CMK (cell line): Measurements from ENCODE around the gene OR6B3.
"Not testable (repeated sequence)": the region's sequence is repeated elsewhere in the genome, so short reads cannot be mapped to it uniquely, and the experiment has no call there.

Experiments
- DNase-seq: peaks from one replicate; pipeline ENCODE4 v3.0.0-alpha.2; 2010; ENCODE audit warnings: low read depth

The OR6B3 gene

DNA sequence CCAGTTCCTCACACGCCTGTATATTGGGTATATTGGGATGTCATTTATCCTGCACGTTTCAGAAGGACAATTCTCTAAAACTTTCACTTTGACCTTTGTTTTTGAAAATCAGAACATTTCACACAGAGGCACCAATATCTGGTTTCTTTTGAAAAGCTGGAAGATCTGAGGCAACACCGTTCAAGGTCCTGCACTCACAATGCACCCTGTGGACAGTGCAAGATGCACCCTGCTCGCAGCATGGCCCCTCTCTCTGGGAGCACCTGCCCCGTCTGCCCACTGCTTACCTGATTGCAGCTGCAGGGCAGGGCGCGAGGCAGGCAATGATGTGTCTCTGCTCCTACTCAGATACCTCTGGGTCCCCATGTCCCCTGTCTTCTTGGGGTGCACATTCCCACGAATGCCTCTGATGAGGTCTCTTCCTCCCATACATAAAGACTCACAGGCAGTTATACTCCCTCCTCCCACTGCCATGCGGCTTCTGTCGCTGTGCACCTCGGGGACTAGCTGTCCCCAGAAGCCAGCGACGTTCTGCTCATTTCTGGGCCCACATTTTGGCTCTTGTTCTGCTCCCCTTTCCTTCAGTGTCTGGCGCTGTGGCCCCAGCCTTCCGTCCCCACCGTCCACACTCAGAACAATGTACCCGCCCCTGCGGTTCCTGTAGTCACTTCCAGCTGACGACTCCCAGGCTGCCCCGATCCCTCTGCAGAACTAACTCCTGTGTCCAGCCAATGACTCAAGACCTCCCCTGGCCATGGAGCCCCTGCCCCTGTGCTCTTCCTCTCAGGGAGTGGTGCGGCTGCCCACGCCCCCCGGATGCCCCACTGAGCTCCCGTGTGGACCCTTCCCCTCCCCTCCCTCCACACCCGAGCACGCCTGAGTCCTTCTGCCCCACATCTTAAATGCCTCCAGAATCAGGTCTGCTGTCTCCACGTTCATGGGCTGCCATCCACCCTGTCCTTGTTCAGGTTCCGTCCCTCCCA lies at the start of gene OR6B3:
Gene OR6B3 (minus strand): TSS at position 349 of the 983 bp plus-strand sequence.
- DNase-seq, result no peak

DNA sequence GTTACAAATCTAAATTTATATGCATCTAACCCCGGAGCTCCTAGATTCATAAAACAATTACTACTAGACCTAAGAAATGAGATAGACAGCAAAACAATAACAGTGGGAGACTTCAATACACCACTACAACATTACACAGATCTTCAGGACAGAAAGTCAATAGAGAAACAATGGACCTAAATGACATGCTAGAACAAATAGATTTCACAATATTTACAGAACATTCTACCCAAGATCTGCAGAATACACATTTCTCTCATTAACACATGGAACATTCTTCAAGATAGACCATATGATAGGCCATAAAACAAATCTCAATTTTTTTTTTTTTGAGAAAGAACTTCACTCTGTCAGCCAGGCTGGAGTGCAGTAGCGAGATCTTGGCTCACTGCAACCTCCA lies 45.0 kb upstream of the OR6B3 start:
- no peak for DNase-seq

DNA sequence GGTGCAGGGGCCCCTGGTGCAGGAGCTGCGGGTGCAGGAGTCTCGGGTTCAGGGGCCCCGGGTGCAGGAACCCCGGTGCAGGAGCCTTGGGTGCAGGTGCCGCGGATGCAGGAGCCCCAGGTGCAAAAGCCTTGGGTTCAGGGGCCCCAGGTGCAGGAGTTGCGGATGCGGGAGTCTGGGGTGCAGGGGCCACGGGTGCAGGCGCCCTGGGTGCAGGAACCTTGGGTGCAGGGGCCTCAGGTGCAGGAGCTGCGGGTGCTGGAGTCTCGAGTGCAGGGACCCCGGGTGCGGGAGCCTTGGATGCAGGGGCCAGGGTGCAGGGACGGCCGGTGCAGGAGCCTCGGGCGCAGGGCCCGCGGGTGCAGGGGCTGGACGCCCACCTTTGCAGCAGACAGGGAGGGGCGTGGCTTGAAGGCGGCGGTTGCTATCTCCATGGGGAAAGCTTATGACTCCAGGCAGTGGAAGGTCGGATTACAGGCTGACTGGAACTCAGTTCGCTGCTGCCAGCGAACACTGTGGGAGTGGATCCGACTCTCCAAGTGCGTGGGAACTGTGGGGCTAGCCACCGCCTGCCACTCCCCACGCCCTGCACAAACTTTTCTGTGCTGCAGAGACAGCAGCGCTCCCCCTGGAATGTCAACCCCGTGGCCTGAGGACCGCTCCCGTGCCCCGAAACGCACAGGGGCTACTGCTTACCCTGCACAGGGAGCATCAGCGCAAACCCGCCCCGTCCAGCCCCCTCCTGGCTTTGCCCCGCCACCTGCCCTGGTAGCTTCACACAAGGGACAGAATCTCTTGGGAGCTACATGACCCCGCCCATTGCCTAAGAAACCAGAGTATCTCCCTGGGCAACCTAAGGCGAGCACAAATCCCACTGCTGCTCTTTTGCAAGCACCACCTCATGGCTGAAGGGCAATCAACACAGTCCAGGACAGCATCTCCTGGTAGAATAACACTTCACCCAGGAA lies 42.5 kb upstream of the OR6B3 start:
- no peak for DNase-seq

DNA sequence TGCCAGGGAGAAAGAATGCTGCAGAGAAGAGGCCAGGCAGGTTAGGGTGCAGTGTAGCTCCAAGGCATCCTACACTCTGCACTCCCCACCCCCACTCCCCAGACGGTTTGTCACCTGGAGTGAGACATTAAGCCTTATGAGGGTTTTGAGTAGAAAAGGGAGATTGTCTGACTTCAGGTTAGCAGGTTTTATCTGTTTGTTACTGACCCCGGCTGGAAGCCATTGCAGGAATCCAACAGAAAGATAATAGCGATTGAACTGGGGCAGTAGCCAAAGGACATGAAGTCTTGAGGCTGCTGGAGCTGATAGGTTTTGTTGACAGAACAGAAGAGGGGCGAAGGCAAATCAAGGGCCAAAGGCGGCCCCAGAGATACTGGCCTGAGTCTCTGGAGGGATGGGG lies 36.0 kb upstream of the OR6B3 start:
- DNase-seq, result no peak

DNA sequence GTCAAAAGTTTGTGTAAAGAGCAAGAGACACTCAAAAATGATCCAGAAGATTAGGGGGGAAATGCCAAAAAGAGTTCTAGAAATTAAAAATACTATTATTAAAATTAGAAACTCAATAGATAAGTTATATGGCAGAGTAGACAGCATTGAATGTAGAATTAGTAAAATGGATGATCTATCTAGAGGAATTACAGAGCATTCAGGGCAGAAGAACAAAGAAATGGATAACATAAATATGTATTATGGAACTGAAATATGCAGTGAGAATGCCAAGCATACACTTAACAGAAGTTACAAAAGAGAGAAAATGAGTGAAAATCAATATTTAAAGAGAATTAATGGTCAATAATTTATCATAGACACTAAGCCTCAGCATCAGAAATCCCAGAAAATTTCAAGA lies 33.2 kb upstream of the OR6B3 start:
- DNase-seq, result no peak

DNA sequence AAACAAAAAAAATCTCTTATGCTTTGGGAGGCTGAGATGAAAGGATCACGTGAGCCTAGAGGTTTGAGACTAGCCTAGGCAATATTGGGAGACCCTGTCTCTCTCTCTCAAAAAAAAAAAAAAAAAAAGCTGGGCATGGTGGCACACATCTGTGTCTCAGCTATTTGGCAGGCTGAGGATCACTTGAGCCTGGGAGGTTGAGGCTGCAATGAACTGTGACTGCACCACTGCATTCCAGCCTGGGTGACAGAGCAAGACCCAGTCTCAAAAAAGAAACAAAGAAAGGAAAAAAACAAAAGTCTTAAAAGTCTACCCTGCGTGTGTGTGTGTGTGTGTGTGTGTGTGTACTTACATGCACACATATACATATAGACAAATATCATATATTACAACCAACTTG lies 25.3 kb upstream of the OR6B3 start:
- DNase-seq, result no peak

DNA sequence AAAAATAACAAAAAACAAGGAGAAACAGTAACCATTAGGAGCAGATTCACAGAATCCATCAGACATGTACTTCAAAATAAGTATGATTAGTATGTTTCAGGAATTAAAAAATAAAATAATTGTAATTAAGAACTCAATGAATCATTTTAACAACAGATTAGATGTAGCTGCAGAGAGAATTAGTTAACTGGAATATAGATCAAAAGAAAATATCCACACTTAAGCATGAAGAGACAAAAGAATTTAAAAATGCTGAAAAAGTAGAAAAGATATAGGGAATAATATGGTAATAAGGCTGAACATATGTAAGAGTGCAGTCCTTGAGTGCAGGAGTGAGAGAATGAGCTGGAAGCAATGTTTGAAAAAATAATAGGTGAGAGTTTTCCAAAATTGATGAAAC lies 24.1 kb upstream of the OR6B3 start:
- no peak for DNase-seq

DNA sequence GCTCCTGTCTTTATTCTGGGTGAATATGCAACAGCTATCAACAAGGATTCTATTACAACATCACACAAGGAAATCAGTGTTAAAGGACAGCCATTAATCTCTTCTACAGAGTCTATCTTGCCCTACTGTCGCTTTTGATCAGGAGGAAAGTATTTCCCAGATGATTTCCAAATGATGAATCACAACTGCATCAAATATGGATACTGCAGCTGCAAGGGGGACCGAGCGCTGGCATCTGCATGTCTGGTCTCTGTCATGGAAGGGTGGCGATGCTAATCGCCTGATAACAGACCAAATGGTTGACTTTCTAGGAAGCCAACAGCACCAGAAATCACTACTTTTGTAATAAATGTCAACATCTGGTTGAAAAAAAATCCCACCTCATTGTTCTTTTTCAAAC lies 21.2 kb upstream of the OR6B3 start:
- no peak for DNase-seq

DNA sequence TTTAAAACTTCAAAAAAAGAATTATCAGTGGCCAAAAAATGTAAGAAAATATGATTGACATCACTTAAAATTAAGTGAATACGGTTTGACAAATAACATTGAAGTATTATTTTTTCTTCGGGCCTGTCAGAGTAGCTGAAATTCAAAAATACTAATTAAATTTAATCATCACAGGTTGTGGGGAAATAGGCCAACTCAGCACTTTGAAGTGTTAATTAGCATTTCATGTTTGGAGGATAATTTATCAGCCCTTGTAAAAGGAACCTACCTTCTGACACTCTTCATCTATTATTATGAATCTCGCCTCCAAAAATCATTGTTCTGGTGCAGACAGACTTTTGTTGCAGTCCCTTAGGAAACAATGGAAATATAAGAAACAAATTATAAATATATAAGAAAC lies 17.6 kb upstream of the OR6B3 start:
- no peak for DNase-seq

DNA sequence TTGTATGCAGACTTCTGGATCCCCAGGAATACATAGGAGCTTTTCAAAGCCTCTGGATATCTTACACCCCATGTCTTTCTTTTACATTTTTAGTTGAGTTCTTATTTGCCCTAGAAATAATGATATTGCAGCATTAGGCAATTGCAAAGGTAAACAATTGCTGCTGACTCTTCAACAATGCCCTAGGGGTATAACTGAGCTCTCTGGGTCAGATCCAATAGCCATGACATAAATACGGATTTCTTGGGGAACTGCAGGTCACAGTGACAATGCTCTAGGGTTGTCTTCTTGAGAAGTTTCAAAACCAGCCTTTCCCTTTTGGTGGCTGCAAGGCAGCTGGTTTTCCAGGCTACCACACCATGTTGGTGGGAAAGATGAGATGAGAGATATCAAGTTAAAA lies 16.5 kb upstream of the OR6B3 start:
- no peak for DNase-seq

DNA sequence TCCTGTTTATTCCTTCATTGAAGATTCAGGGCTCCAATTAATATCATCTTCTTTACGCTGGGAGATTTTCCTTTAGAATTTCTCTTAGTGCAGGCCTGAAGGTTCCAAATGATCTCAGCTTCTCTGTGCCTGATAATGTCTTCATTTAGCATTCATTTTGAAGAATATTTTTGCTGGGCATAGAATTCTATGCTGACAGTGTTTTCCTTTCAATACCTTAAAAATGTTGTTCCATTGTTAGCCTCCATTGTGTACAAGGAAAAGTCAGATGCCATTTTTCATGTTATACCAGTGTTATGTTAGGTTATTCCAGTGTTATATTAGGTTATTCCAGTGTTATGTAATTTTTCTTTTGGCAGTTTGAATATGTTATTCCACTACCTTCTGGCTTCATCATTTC lies 14.9 kb upstream of the OR6B3 start:
- no peak for DNase-seq

DNA sequence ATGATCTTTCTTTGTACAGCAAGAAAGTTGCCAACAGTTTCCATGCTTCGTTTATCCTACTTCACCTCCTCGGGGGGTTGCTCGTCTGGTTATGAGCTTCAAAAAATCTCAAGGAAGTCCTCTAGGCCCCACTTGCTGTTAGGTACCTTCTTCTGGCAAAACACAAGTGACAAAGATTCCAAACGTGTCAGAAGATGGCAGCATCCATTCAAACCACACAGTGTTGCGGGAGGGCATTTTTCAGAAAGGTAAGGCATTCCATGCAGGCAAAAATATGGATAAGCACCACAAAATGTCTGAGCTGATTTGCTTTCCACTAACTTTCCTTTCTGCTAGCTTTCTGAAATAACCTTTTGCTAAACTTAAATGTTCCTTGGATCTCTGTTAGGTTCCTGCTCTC lies 13.2 kb upstream of the OR6B3 start:
- DNase-seq, result no peak

DNA sequence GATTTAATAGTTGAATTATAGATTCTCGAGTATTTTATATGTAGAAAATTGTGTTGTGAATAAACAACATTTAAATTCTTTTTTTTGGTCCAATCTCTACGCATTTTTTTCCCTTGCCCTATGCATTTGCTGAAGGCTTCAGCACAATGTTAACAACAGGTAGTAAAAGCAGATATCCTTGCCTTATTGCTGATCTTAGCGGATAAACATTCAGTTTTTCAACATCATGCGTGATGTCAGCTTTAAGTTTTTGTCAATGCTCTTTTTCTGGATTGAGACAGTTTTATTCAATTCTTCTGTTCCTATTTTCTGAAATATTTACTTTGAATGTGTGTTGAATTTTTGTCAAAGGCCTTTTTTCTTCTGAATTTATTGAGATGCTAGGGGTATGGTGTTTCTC lies 11.6 kb upstream of the OR6B3 start:
- no peak for DNase-seq

DNA sequence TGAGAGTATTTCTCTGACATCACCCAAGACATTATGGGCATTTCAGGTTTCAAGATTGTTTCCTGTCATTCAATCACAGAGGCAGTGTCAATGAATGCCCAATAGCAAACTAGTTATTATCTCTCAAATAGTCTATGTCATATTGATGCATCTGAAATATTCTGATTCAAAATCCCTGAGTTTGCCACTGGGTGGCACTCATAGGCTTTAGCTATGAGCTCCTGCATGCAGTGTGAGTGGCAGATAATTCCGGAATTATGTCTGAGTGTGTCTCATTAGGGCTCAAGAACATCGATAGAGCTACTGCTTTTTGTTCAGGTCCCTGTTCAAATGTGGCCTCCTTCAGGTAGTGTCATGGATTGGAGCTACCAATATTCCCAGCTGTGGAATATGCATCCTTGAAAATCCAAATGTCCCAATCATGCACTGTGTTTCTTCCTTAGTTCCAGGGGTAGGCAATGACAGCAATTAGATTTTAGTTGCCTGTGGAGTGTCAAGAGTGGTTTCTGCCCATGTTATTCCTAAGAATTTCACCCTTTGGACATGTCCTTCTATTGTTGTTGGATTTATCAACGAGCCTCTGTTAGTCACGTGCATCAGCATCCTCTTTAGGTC lies 7.8 kb upstream of the OR6B3 start:
- no peak for DNase-seq

DNA sequence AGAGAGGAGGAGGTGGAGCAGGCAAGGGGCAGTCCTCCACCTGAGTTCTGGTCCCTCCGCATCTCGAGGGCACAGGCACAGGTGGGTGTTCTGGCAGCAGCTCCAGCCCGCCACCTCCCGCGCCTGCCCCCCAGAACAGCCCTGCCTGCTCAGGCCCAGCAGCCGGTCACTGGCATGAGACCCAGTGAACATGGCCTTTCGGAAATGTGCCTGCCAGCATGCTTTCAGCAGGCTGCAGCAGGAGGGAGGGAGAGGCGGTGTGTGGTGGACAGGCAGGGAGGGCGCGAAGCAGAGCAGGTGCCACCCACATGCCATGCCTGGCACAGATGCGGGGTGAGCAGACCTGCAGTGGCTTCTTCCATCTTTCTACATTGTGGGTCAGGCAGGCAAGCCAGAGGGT lies 3.4 kb upstream of the OR6B3 start:
- no peak for DNase-seq

DNA sequence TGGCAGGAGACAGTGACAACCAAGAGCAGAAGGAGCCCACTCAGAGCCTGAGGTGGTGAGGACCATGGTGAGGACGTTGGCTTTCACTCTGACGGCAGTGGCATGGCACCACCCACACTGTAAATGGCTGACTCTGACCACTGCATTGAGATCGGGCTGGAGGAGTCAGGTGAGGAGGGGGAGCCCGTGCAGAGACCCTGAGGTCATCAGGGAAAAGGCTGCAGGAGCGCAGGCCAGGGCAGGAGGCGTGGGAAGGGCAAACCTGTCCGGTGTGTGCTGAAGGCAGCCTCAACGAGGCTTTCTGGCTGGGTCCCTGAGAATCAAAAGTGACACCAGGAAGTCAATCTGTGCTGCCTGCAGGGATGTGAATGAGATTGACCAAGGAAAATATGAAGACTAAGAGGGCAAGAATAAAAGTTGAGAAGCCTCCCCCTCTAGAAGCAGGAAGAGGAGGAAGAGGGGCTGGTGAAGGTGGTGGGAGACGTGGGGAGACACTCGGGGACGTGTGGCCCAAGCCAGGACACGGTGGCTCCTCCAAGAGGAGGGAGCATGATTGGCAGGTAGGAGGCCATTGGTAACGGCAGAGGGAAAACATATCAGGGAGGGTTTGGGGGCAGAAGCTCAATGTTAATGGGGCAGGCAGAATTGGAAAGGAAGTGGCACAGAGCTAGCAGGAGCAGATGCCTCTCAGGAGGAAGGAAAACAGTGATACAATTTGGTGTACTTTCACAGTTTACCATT lies 2.0 kb upstream of the OR6B3 start:
- DNase-seq, result no peak

DNA sequence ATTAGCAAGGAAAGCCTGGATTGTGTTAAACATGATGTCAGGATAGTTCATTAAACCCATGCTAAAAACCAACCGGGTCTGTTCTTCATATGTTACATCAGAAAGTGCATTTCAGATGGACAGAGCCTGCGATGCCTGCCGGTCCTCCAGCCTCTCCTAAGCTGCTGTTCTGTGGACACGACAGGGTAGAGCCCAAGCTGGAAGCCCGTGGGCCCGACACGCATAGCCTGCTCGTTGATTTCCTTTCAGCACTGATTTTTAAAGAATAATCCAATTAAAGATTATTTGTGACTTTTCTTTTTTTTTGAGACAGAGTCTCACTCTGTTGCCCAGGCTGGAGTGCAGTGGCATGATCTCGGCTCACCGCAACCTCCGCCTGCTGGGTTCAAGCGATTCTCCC lies 797 bp downstream of the OR6B3 start:
- DNase-seq, result no peak

DNA sequence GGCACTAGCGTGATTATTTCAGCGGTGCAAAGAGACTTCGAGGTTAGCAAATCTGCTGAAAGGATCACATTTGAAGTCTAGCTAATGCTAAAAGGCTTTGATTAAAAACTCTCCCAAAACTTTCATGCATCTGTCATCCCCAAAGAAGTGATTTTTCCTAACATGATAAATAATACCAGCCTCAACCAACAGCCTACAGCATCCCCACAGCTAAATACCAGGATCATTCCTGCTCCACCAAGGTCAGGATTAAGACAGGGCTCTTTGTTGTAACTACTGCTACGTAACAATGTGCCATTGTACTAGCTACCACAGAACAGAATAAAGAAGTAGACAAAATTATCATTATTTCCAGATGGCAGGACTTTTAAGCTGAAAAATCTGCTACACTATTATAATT lies 1.6 kb downstream of the OR6B3 start:
- DNase-seq, result no peak

DNA sequence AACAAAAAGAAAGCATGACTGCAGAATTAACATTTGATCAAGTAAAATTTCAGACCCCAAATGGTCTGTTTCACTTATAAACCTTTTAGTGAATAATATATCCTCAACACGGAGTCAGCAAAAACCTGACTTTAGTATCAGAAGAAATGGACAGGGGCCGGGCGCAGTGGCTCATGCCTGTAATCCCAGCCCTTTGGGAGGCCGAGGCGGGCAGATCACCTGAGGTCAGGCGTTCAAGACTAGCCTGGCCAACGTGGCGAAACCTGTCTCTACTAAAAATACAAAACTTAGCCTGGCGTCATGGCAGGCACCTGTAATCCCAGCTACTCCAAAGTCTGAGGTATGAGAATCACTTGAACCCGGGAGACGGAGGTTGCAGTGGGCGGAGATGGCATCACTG lies 3.0 kb downstream of the OR6B3 start:
- no peak for DNase-seq

DNA sequence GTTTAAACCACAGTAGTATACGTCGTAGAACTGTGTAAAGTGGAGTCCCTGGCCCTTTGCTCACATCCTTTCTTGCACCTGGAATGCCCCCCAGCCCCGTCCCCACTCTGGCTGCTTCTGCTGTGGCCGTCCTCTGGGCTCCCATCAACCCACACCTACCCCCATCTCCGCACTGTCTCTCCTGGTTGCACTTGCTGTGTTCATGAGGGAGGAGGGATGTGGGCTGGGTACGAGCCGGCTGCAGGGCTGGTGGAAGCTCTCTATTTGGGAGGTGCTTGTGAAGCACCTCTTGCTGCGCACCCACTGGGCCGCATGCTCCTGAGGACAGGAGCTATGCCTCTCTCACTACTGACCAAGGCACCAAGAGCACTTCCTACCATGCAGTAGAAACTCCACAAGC lies 5.1 kb downstream of the OR6B3 start:
- DNase-seq, result no peak

DNA sequence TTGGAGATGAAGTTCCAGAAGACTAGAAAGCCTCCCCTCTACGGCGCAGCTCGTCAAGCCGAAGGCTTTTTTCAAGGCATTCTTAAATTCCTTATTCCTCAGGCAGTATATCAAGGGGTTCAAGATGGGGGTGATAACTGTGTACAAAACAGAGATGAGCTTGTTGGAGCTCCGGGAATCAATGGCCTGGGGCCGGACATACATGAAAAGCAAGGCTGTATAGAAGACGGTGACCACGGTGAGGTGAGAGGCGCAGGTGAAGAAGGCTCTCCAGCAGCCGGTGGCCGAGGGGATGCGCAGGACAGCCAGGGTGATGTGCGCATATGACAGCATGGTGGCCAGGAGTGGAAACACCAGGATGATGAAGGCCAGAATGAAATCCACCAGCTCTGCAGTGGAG lies 8.2 kb downstream of the OR6B3 start:
- no peak for DNase-seq

DNA sequence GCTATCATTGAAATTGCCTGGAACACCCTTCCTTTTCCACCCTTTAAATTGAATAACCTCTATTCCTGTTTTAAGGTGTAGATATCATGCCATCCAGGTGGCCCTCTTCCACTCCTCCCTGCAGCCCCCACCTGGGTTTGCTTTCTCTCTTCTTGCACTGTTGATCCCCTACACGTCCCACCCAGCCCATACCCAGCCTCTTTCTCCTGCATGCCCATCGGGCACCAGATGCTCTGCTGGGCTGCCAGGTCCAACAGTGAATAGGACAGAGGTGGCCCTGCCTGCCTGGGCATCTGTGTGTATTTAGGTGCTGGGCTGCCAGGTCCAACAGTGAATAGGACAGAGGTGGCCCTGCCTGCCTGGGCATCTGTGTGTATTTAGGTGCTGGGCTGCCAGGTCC lies 9.2 kb downstream of the OR6B3 start:
- DNase-seq, result not testable (repeated sequence)
